ENCODE data around the gene AHRR. TPM values are rescaled to one million over a fixed set of nuclear protein-coding genes. Genes with fewer than 3 reads are reported as not detected.
A peak's percentile ranks its signal among the peaks of the same experiment; 100 is the strongest.

The AHRR gene
- total RNA-seq, 1 donor from 2014 or later: 1.4 TPM

GRCh38 chr5:454936-455335 lies 133.4 kb downstream of the AHRR start:
- Histone ChIP-seq H3K27ac (replicated peaks) (no peak overlapping the region), H3K4me1 (no peaks in the 10 kb centered on the region), H3K9me3 (replicated peaks) (peaks cover 24% of the 10 kb centered on the region), H3K36me3 (peaks cover 97% of the 10 kb centered on the region), H3K4me3 (no peak overlapping the region), H3K27me3 (ENCODE audit: low read depth) (no peaks in the 10 kb centered on the region)
- DNase-seq: peak; percentile 11
- no peak for TF ChIP-seq CTCF (IDR thresholded peaks at IDR 0.05; ENCODE audit: borderline replicate concordance)
- intact Hi-C loops (cut with micrococcal nuclease): no loop called here

- intact Hi-C loops (cut with micrococcal nuclease): no loop called here
- Histone ChIP-seq H3K36me3 (peaks cover 95% of the 10 kb centered on the region), H3K4me3 (no peak overlapping the region), H3K9me3 (replicated peaks) (peaks cover 21% of the 10 kb centered on the region), H3K4me1 (no peaks in the 10 kb centered on the region), H3K27ac (replicated peaks) (no peak overlapping the region), H3K27me3 (ENCODE audit: low read depth) (no peaks in the 10 kb centered on the region)
- no peak for TF ChIP-seq CTCF (IDR thresholded peaks at IDR 0.05; ENCODE audit: borderline replicate concordance)
- no peak for DNase-seq
These were observed 134.3 kb downstream of the AHRR start for GRCh38 chr5:455806-456205.

- H3K27ac ChIP-seq (replicated peaks): no peak overlapping the region
- intact Hi-C loops (cut with micrococcal nuclease): no loop called here
- DNase-seq: peak; percentile 6
- no peak overlapping the region for H3K4me3 ChIP-seq
- peaks cover 14% of the 10 kb centered on the region for H3K9me3 ChIP-seq (replicated peaks)
- H3K4me1 ChIP-seq: no peaks in the 10 kb centered on the region
- H3K36me3 ChIP-seq: peaks cover 89% of the 10 kb centered on the region
- no peak for TF ChIP-seq CTCF (IDR thresholded peaks at IDR 0.05; ENCODE audit: borderline replicate concordance)
- H3K27me3 ChIP-seq (ENCODE audit: low read depth): no peaks in the 10 kb centered on the region
These were observed 135.1 kb downstream of the AHRR start for GRCh38 chr5:456351-457194.

GRCh38 chr5:457195-457961 lies 135.9 kb downstream of the AHRR start:
- peaks cover 6% of the 10 kb centered on the region for H3K9me3 ChIP-seq (replicated peaks)
- TF ChIP-seq CTCF (IDR thresholded peaks at IDR 0.05; ENCODE audit: borderline replicate concordance): no peak
- no peaks in the 10 kb centered on the region for H3K4me1 ChIP-seq
- no peak for DNase-seq
- intact Hi-C loops (cut with micrococcal nuclease): no loop called here
- H3K36me3 ChIP-seq: peaks cover 89% of the 10 kb centered on the region
- H3K27me3 ChIP-seq (ENCODE audit: low read depth): no peaks in the 10 kb centered on the region
- H3K4me3 ChIP-seq: no peak overlapping the region
- no peak overlapping the region for H3K27ac ChIP-seq (replicated peaks)

- intact Hi-C loops (cut with micrococcal nuclease): no loop called here
- no peak for TF ChIP-seq CTCF (IDR thresholded peaks at IDR 0.05; ENCODE audit: borderline replicate concordance)
- Histone ChIP-seq H3K27ac (replicated peaks) (no peak overlapping the region), H3K4me3 (no peak overlapping the region), H3K27me3 (ENCODE audit: low read depth) (no peaks in the 10 kb centered on the region), H3K9me3 (replicated peaks) (no peaks in the 10 kb centered on the region), H3K4me1 (no peaks in the 10 kb centered on the region), H3K36me3 (peaks cover 87% of the 10 kb centered on the region)
- DNase-seq: peak; percentile 7
These were observed 137.2 kb downstream of the AHRR start for GRCh38 chr5:458547-459353.
